Measurements from ENCODE around the gene ADAM12.
"Not testable (repeated sequence)": the region's sequence is repeated elsewhere in the genome, so short reads cannot be mapped to it uniquely, and the experiment has no call there.

The ADAM12 gene

DNA sequence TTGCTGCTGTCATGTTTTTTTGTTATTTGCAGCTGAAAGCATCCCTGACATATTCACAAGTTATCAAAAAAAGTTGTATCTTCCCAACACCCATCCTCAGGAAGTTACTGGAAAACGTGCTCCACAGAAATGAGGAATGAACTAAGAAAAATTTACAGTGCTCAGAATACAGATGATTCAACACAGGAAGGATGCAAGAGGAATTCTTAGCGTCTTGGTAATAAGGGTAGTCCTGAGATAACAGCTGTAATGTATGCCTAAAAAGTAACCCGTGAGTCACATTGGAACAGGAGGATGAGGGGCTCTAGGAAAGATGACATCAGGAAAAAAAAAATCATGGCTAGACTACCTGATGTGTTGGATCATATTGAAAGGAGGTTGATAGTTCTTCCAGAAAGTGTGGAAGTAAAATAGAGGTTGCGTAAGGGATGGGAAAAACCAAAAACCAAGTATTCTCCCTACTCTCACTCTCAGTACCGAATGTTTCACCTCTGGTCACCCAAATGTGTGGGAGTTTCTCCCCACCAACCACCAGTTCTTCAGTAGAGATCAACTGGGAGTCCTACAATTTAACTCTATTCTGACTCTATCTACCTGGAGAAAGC is 3.9 kb downstream of the ADAM12 start:
- peak; percentile 90 for DNase-seq (ENCODE audit: low read depth, low spot score)
- CTCF ChIA-PET = interaction anchor here (0.8 to 2.0 kb wide), 9 partner anchors 9 to 450 kb away, joined by 3 to 8 read pairs (median 4); no protein-coding TSS in a partner anchor
- peak overlapping the region; percentile 81 for H3K4me3 ChIP-seq (ENCODE audit: low read depth, low read length)
- POLR2A ChIA-PET = interaction anchor here (0.9 to 1.3 kb wide), 3 partner anchors 117 to 162 kb away, joined by 3 to 4 read pairs (median 3); no protein-coding TSS in a partner anchor
- TF ChIP-seq, protein P1, sequence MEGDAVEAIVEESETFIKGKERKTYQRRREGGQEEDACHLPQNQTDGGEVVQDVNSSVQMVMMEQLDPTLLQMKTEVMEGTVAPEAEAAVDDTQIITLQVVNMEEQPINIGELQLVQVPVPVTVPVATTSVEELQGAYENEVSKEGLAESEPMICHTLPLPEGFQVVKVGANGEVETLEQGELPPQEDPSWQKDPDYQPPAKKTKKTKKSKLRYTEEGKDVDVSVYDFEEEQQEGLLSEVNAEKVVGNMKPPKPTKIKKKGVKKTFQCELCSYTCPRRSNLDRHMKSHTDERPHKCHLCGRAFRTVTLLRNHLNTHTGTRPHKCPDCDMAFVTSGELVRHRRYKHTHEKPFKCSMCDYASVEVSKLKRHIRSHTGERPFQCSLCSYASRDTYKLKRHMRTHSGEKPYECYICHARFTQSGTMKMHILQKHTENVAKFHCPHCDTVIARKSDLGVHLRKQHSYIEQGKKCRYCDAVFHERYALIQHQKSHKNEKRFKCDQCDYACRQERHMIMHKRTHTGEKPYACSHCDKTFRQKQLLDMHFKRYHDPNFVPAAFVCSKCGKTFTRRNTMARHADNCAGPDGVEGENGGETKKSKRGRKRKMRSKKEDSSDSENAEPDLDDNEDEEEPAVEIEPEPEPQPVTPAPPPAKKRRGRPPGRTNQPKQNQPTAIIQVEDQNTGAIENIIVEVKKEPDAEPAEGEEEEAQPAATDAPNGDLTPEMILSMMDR (IDR thresholded peaks at IDR 0.05; ENCODE audit: insufficient read depth, low read length, missing control alignments) = no peak

DNA sequence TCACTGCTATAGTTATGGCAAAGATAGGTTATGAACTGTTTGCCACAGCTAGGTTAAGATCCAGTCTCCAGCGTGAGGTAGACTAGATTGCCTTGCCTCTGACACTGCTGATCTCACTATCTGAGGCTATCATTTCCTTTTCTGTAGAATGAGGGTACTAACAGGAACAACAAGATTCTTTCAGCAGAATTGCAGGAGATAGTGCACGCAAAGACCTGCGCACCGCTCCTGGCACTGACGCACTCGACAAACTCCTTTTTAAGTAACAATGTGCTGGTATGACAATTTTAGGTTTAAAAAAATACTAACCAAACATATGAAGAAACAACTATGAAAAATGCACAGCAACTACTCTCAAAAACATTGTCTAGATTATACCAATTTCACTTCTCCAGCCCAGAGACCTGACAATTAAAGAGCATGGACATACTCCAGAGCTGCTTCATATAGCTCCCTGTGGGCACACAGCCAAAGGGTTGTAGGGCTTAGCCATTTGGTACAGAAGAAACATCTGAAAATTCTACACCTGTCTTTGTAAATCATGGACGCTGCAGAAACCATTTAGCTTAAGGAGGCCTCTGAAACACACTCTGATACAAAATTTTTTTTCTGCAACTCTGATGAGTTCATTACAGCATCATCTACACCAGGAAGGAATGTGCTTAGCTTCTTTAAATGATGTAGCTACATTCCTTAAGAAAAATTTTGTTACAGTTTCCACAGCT is 7.8 kb downstream of the ADAM12 start:
- no peak for DNase-seq (ENCODE audit: low read depth, low spot score)
- POLR2A ChIA-PET = interaction anchor here (0.6 to 0.7 kb wide), 3 partner anchors 127 to 366 kb away, joined by 3 to 4 read pairs (median 3); no protein-coding TSS in a partner anchor
- TF ChIP-seq, protein P1 (IDR thresholded peaks at IDR 0.05; ENCODE audit: insufficient read depth, low read length, missing control alignments) = no peak
- H3K4me3 ChIP-seq (ENCODE audit: low read depth, low read length) = no peak overlapping the region
- CTCF ChIA-PET = interaction anchor here (0.9 to 2.5 kb wide), 2 partner anchors 123 to 446 kb away, joined by 3 to 11 read pairs; no protein-coding TSS in a partner anchor

DNA sequence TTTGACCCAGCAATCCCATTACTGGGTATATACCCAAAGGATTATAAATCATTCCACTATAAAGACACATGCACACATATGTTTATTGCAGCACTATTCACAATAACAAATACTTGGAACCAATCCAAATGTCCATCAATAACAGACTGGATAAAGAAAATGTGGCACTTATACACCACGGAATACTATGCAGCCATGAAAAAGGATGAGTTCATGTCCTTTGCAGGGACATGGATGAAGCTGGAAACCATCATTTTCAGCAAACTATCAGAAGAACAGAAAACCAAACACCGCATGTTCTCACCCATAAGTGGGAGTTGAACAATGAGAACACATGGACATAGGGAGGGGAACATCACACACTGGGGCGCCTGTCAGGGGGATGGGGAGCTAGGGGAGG is 9.1 kb downstream of the ADAM12 start:
- CTCF ChIA-PET; H3K4me3 ChIP-seq (ENCODE audit: low read depth, low read length); POLR2A ChIA-PET; DNase-seq (ENCODE audit: low read depth, low spot score): not testable (repeated sequence)

DNA sequence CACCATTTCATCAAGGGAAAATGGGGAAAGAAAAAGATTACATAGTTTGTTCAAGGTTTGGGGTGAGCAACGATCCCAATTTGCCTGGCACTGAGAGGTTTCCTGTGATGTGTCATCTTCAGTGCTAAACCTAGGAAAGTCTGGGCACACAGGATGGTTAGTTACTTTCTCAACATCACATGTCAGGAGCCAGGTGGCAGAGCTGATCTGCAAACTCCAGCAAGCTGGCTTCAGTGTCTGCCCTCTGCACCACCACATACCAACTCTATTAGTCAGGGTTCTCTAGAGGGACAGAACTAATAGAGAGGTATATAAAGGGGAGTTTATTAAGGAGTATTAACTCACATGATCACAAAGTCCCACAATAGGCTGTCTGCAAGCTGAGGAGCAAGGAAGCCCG is 11.3 kb downstream of the ADAM12 start:
- H3K4me3 ChIP-seq (ENCODE audit: low read depth, low read length) = no peak overlapping the region
- no peak for DNase-seq (ENCODE audit: low read depth, low spot score)
- ChIA-PET POLR2A (no interaction called here), CTCF (interaction anchor here (1.2 to 1.4 kb wide), 2 partner anchors 127 to 393 kb away, joined by 4 to 7 read pairs; no protein-coding TSS in a partner anchor)
- TF ChIP-seq, protein P1 (IDR thresholded peaks at IDR 0.05; ENCODE audit: insufficient read depth, low read length, missing control alignments) = no peak

DNA sequence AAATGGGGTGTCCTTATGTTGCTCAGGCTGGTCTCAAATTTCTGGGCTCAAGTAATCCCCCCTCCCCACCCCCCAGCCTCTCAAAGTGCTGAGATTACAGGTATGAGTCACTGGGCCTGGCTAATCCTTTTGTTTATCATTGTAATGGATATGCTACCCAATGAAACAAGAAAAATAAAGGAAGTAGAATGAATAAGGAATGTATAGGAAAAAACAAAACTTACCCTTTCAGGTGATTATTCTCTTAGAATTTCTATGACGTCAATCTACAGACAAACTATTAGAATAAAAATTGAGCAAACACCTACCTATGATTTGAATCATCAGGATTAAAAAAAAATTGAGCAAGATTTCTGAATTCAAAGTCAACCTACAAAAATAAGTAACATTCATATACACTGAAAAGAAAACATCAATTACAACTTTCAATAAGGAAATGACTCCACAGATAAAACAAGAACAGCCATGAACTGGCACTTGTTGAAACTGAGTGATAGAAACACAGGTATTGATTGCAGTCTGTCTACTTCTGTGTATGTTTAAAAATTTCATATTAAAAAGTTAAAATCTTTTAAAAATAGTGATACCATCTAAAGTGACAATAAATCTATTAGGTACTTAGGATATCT is 12.2 kb downstream of the ADAM12 start:
- POLR2A ChIA-PET = no interaction called here
- no peak overlapping the region for H3K4me3 ChIP-seq (ENCODE audit: low read depth, low read length)
- CTCF ChIA-PET = no interaction called here
- TF ChIP-seq, protein P1 (IDR thresholded peaks at IDR 0.05; ENCODE audit: insufficient read depth, low read length, missing control alignments) = no peak
- DNase-seq (ENCODE audit: low read depth, low spot score) = no peak

DNA sequence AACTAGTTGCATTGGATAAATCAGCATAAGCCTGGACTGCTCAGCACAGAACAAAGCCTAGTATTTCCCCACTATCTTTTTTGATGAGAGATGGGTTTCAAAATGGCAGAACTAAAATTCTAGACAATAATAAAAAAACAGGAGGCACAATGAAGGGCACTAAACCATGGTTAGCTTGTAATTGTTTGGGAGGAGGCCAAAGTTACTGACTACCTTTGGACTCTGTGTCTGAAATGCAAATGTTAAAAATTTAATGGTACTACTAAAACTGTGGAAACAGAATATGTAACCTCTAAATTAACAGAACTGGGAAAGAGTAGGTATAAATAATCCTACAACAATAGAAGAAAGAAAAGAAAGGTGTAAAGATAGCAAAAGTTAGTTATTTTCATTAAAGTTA is 13.0 kb downstream of the ADAM12 start:
- no peak overlapping the region for H3K4me3 ChIP-seq (ENCODE audit: low read depth, low read length)
- no peak for DNase-seq (ENCODE audit: low read depth, low spot score)
- TF ChIP-seq, protein P1 (IDR thresholded peaks at IDR 0.05; ENCODE audit: insufficient read depth, low read length, missing control alignments) = no peak
- POLR2A ChIA-PET = no interaction called here
- CTCF ChIA-PET = interaction anchor here (1.7 kb wide), 1 partner anchor 129 kb away, joined by 5 read pairs; no protein-coding TSS in a partner anchor

Measured in AG04449 (cell line).